Measurements from ENCODE around the gene COX10. TPM values are rescaled to one million over a fixed set of nuclear protein-coding genes. Genes with fewer than 3 reads are reported as not detected.

COX10 gene
- total RNA-seq, 1 donor from 2014 or later, result 22.6 TPM

- Histone ChIP-seq H3K4me3 (ENCODE audit: low read depth, low read length) (no peak overlapping the region), H3K36me3 (ENCODE audit: control insufficient read depth, insufficient read depth, low read length) (no peaks in the 10 kb centered on the region), H3K27me3 (ENCODE audit: control insufficient read depth, insufficient read depth, low read length) (no peaks in the 10 kb centered on the region)
- DNase-seq (ENCODE audit: low read depth), result no peak
- no peak for TF ChIP-seq CTCF (IDR thresholded peaks at IDR 0.05; ENCODE audit: insufficient read depth, low read length, poor library complexity, severe bottlenecking)
These were observed 54.4 kb downstream of the COX10 start for GRCh38 chr17:14123619-14124278.

- DNase-seq (ENCODE audit: low read depth), result no peak
- no peaks in the 10 kb centered on the region for H3K36me3 ChIP-seq (ENCODE audit: control insufficient read depth, insufficient read depth, low read length)
- no peaks in the 10 kb centered on the region for H3K27me3 ChIP-seq (ENCODE audit: control insufficient read depth, insufficient read depth, low read length)
- TF ChIP-seq CTCF (IDR thresholded peaks at IDR 0.05; ENCODE audit: insufficient read depth, low read length, poor library complexity, severe bottlenecking), result no peak
- no peak overlapping the region for H3K4me3 ChIP-seq (ENCODE audit: low read depth, low read length)
These were observed 55.5 kb downstream of the COX10 start for GRCh38 chr17:14124854-14125253.

GRCh38 chr17:14125518-14126137, 56.3 kb downstream of the COX10 start:
- no peak overlapping the region for H3K4me3 ChIP-seq (ENCODE audit: low read depth, low read length)
- no peak for DNase-seq (ENCODE audit: low read depth)

GRCh38 chr17:14133104-14133503, 63.8 kb downstream of the COX10 start:
- H3K4me3 ChIP-seq (ENCODE audit: low read depth, low read length), result no peak overlapping the region
- H3K36me3 ChIP-seq (ENCODE audit: control insufficient read depth, insufficient read depth, low read length), result no peaks in the 10 kb centered on the region
- no peak for DNase-seq (ENCODE audit: low read depth)
- H3K27me3 ChIP-seq (ENCODE audit: control insufficient read depth, insufficient read depth, low read length), result no peaks in the 10 kb centered on the region
- no peak for TF ChIP-seq CTCF (IDR thresholded peaks at IDR 0.05; ENCODE audit: insufficient read depth, low read length, poor library complexity, severe bottlenecking)

More at GRCh38 chr17:14125518-14126137, 56.3 kb downstream of the COX10 start:
- Histone ChIP-seq H3K36me3 (ENCODE audit: control insufficient read depth, insufficient read depth, low read length) (no peaks in the 10 kb centered on the region), H3K27me3 (ENCODE audit: control insufficient read depth, insufficient read depth, low read length) (no peaks in the 10 kb centered on the region)
- no peak for TF ChIP-seq CTCF (IDR thresholded peaks at IDR 0.05; ENCODE audit: insufficient read depth, low read length, poor library complexity, severe bottlenecking)

- no peak for DNase-seq (ENCODE audit: low read depth)
- no peak for TF ChIP-seq CTCF (IDR thresholded peaks at IDR 0.05; ENCODE audit: insufficient read depth, low read length, poor library complexity, severe bottlenecking)
- Histone ChIP-seq H3K36me3 (ENCODE audit: control insufficient read depth, insufficient read depth, low read length) (no peaks in the 10 kb centered on the region), H3K27me3 (ENCODE audit: control insufficient read depth, insufficient read depth, low read length) (no peaks in the 10 kb centered on the region), H3K4me3 (ENCODE audit: low read depth, low read length) (no peak overlapping the region)
These were observed 65.2 kb downstream of the COX10 start for GRCh38 chr17:14134456-14134855.

Measured in kidney epithelial cell (primary cell).